Testis (tissue), 2 donors: ENCODE results near the gene SLC34A2.

ENCODE experiments used
- CTCF ChIP-seq, 3 experiments: fragments of 450-650 bp in 2 of 3; fragments of 200-600 bp in 1 of 3; sonication (generic) in 1 of 3; IDR thresholded peaks; one replicate each; pipeline ENCODE4 v1.5.1; 2016 to 2019; ENCODE audit warnings: antibody characterized with exemption in 3 of 3, mild to moderate bottlenecking in 2 of 3, moderate library complexity in 1 of 3
- POLR2A ChIP-seq: fragments of 450-650 bp; IDR thresholded peaks from one replicate; pipeline ENCODE4 v1.6.1; 2017; ENCODE audit warnings: antibody characterized with exemption, mild to moderate bottlenecking, moderate library complexity

DNA sequence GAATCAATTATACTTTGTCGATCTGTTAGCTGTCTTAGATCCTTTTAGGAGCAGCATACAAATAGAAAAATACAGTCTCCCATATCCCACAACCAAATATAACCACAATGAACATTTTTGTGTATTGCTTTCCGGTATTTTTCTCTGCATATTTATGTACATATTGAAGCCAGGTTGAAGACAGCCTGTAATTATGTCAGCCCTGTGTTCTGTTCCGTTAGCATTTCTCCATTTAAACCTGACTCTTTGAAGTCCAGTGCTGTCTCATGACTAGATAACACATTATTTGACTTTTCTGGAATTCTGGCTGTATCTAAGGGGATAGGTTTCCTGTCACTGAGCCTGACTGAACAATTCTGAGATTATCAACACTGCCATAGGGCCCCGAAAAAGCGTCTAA lies 4.0 kb upstream of the SLC34A2 start:
- TF ChIP-seq CTCF (IDR thresholded peaks at IDR 0.05) (no peak), POLR2A (no peak)
